DOHH2 (cell line): Measurements from ENCODE around the gene FOXA3.
"Not testable (repeated sequence)": the region's sequence is repeated elsewhere in the genome, so short reads cannot be mapped to it uniquely, and the experiment has no call there.

Source experiments
- H3F3A ChIP-seq: fragments of 200-600 bp; sonication (generic), shearing (Covaris generic); 2 replicates; pipeline ENCODE4 v1.6.0; 2016; ENCODE audit warnings: antibody characterized with exemption, mild to moderate bottlenecking; ENCODE audit not compliant: control insufficient read depth, insufficient read depth
- H3K27ac ChIP-seq: fragments of 200-600 bp; sonication (generic); 2 replicates; pipeline ENCODE4 v1.5.1; 2014; ENCODE audit warnings: low read depth, mild to moderate bottlenecking, low read length, moderate library complexity
- H3K27me3 ChIP-seq: fragments of 200-600 bp; sonication (generic); 2 replicates; pipeline ENCODE4 v1.6.1; 2014; ENCODE audit warnings: mild to moderate bottlenecking, low read length, mixed read lengths; ENCODE audit not compliant: control insufficient read depth
- H3K36me3 ChIP-seq: fragments of 200-600 bp; sonication (generic); 2 replicates; pipeline ENCODE4 v1.6.1; 2014; ENCODE audit warnings: mild to moderate bottlenecking, low read length, moderate library complexity, mixed read lengths; ENCODE audit not compliant: control insufficient read depth
- H3K4me1 ChIP-seq: fragments of 200-600 bp; sonication (generic); 2 replicates; pipeline ENCODE4 v1.6.1; 2014; ENCODE audit warnings: mild to moderate bottlenecking, low read length, mixed read lengths; ENCODE audit not compliant: control insufficient read depth
- H3K4me2 ChIP-seq: fragments of 200-600 bp; sonication (generic); 2 replicates; pipeline ENCODE4 v1.6.0; 2014; ENCODE audit warnings: mild to moderate bottlenecking, low read length, moderate library complexity
- H3K4me3 ChIP-seq: fragments of 200-600 bp; sonication (generic); 2 replicates; pipeline ENCODE4 v1.5.1; 2014; ENCODE audit warnings: mild to moderate bottlenecking, low read length, mixed read lengths
- H3K79me2 ChIP-seq: fragments of 200-600 bp; sonication (generic); 2 replicates; pipeline ENCODE4 v1.6.1; 2014; ENCODE audit warnings: mild to moderate bottlenecking, low read length, mixed read lengths; ENCODE audit not compliant: control insufficient read depth
- H3K9me2 ChIP-seq: fragments of 200-600 bp; sonication (generic); replicated peaks from 2 replicates; pipeline ENCODE4 v1.6.1; 2014; ENCODE audit warnings: mild to moderate bottlenecking, low read length, mixed read lengths; ENCODE audit not compliant: control insufficient read depth
- H3K9me3 ChIP-seq: fragments of 200-600 bp; sonication (generic); 2 replicates; pipeline ENCODE4 v1.6.1; 2014; ENCODE audit warnings: antibody characterized with exemption, low read length, mixed read lengths; ENCODE audit not compliant: control insufficient read depth, insufficient read depth
- H4K20me1 ChIP-seq: fragments of 200-600 bp; sonication (generic); 2 replicates; pipeline ENCODE4 v1.6.0; 2014; ENCODE audit warnings: low read depth, mild to moderate bottlenecking, antibody characterized with exemption, low read length, moderate library complexity; ENCODE audit not compliant: control insufficient read depth, insufficient read depth
- EZH2phosphoT487 ChIP-seq: fragments of 200-600 bp; sonication (generic); IDR thresholded peaks from 2 replicates; pipeline ENCODE4 v1.6.1; 2017; ENCODE audit warnings: borderline replicate concordance, mild to moderate bottlenecking, antibody characterized with exemption, low read length, moderate library complexity, mixed read lengths
- TF ChIP-seq, protein P1 (sequence below): fragments of 200-600 bp; sonication (generic); IDR thresholded peaks from one replicate; pipeline ENCODE4 v1.5.1; 2014; ENCODE audit warnings: antibody characterized with exemption, mild to moderate bottlenecking, low read depth, low read length; ENCODE audit not compliant: poor library complexity, severe bottlenecking

Gene FOXA3

DNA sequence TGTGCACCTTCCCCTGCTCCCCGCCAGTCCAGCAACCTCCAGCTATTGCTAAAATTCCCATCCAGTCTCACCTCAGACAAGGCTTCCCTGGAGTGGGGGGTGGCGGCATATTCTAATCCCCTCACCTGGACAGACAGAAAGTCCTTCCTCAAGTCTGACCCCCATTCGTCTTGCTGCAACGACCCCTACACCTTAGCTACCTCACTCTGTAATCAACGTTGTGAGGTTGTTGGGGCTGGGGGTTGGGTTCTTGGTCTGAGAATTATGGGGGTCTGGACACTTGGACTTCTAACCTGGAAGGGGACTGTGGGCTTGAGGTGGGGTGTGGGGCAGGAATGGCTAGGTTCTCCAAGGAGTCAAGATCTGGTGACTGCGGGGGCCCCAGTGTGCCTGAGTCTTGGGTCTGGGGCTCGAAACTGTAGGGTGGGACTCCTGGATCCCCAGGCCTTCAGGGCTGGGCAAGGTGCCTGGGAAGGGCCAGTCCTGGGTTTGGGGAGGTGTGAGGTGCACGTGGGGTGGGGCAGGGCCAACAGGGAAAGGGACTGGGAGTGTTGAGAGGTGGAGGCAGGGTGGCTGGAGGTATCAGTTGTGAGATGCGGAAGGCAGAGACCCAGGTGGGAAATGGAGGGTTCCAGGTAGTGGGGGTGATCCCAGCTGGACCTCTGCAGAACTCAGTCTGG lies 1.3 kb downstream of the FOXA3 start:
- Histone ChIP-seq H3K27me3 (peaks cover 33% of the 10 kb centered on the region), H3K79me2 (peaks cover 25% of the 10 kb centered on the region), H3F3A (no peaks in the 10 kb centered on the region; the same call in 1 of the 2 replicates), H3K4me3 (no peak overlapping the region), H3K4me2 (no peak overlapping the region), H3K36me3 (peaks cover 19% of the 10 kb centered on the region), H4K20me1 (no peaks in the 10 kb centered on the region), H3K27ac (no peak overlapping the region), H3K4me1 (peaks cover 25% of the 10 kb centered on the region), H3K9me2 (no peaks in the 10 kb centered on the region), H3K9me3 (no peaks in the 10 kb centered on the region)
- TF ChIP-seq, protein P1, sequence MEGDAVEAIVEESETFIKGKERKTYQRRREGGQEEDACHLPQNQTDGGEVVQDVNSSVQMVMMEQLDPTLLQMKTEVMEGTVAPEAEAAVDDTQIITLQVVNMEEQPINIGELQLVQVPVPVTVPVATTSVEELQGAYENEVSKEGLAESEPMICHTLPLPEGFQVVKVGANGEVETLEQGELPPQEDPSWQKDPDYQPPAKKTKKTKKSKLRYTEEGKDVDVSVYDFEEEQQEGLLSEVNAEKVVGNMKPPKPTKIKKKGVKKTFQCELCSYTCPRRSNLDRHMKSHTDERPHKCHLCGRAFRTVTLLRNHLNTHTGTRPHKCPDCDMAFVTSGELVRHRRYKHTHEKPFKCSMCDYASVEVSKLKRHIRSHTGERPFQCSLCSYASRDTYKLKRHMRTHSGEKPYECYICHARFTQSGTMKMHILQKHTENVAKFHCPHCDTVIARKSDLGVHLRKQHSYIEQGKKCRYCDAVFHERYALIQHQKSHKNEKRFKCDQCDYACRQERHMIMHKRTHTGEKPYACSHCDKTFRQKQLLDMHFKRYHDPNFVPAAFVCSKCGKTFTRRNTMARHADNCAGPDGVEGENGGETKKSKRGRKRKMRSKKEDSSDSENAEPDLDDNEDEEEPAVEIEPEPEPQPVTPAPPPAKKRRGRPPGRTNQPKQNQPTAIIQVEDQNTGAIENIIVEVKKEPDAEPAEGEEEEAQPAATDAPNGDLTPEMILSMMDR, result no peak
- no peak for TF ChIP-seq EZH2phosphoT487

DNA sequence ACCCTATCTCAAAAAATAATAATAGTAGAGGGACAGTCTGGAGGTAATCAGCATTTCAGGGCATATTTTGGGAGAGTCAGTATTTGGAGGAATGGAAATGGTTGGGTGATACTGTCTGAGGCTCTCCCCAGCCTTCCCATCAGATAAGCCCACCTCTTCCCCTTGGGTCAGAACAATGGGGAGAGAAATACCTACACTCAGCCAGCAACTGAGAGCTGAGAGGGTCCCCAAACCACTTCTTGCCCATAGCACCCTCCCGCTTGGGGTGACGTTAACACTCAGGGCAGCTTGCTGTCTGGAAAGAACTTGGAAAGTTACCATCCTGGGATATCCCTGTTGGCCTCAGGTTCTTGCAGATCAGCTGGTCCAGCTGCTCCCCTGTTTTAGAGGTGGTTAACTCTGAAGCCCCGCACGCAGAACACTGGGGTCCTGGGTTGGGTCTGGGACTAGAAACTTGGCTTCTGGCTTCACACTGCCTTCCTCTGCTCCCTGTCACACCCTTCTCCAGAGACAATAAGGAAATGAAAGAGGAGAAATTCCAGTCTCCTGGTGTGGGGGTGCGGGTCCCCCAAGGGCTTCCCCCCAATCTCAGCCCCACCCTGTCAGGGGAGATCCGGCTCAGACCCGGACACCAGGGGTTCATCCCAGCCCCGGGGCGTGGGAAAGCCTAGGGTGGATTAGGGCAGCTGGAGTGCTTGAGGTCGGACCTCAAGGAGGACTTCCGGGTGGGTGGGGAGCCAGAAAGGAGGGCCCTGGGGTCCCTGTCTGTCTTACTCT lies 2.5 kb downstream of the FOXA3 start:
- Histone ChIP-seq H3K36me3 (peaks cover 9% of the 10 kb centered on the region; the same call in 1 of the 2 replicates), H3K4me1 (peaks cover 15% of the 10 kb centered on the region), H4K20me1 (no peaks in the 10 kb centered on the region), H3K79me2 (peaks cover 13% of the 10 kb centered on the region), H3K4me2 (no peak overlapping the region), H3K27me3 (peaks cover 33% of the 10 kb centered on the region), H3F3A (no peaks in the 10 kb centered on the region; the same call in 1 of the 2 replicates), H3K9me2 (no peaks in the 10 kb centered on the region), H3K4me3 (no peak overlapping the region), H3K9me3 (no peaks in the 10 kb centered on the region), H3K27ac (no peak overlapping the region)
- TF ChIP-seq EZH2phosphoT487, result no peak
- TF ChIP-seq, protein P1, result no peak

DNA sequence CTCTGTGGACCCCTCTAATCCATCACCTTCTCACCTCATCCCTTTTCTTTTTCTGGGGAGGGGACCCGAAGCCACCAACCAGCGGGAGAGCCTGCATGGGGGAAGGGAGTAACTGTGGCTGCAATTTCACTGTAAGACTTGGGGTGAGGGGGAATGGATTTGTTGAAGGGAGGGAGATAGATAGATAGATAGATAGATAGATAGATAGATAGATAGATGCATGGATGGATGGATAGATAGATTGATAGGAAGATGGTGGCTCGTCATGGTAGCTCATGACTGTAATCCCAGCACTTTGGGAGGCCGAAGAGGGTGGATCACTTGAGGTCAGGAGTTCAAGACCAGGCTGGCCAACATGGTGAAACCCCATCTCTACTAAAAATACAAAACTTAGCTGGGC lies 3.1 kb downstream of the FOXA3 start:
- H3K27ac ChIP-seq, H3K79me2 ChIP-seq, H3K4me3 ChIP-seq, H3K36me3 ChIP-seq, H3K9me2 ChIP-seq, H3K9me3 ChIP-seq, H4K20me1 ChIP-seq, H3K4me2 ChIP-seq, H3K4me1 ChIP-seq, H3F3A ChIP-seq: not testable (repeated sequence)
- H3K27me3 ChIP-seq, result peaks cover 33% of the 10 kb centered on the region

DNA sequence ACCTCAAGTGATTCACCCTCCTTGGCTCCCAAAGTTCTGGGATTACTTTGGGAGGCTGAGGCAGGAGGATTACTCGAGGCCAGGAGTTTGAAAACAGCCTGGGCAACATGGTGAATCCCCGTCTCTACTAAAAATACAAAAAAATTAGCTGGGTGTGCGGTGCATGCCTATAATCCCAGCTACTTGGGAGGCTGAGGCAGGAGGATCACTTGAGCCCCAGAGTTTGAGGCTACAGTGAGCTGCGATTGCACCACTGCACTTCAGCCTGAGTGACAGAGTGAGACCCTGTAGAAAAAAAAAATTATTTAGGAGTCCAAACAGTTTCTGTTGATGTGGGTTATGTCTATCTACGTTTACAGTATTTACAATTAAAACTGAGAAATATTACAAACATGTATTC lies 6.7 kb downstream of the FOXA3 start:
- TF ChIP-seq, protein P1, result no peak
- no peak for TF ChIP-seq EZH2phosphoT487
- Histone ChIP-seq H3K27ac (no peak overlapping the region), H3F3A (no peaks in the 10 kb centered on the region), H3K4me2 (no peak overlapping the region), H3K79me2 (no peaks in the 10 kb centered on the region), H3K4me3 (no peak overlapping the region), H3K9me2 (no peaks in the 10 kb centered on the region), H3K9me3 (no peaks in the 10 kb centered on the region), H3K27me3 (peaks cover 21% of the 10 kb centered on the region), H4K20me1 (no peaks in the 10 kb centered on the region), H3K36me3 (no peaks in the 10 kb centered on the region), H3K4me1 (no peaks in the 10 kb centered on the region)
